Peyer's patch (tissue), 4 donors: ENCODE data around the gene SERPINB13.
"Not testable (repeated sequence)": the region's sequence is repeated elsewhere in the genome, so short reads cannot be mapped to it uniquely, and the experiment has no call there.

Experiments
- POLR2A ChIP-seq, 2 donors: fragments of 450-650 bp; IDR thresholded peaks; one replicate each; pipeline ENCODE4 v1.5.1; 2017; ENCODE audit warnings: antibody characterized with exemption in 2 of 2, mild to moderate bottlenecking in 2 of 2, moderate library complexity in 2 of 2
- TF ChIP-seq, protein P1 (sequence below), 6 experiments: fragments of 450-650 bp in 4 of 6; fragments of 200-600 bp in 2 of 6; sonication (generic) in 1 of 6; IDR thresholded peaks; one replicate each; pipeline ENCODE4 v1.5.1; 2017 to 2019; ENCODE audit warnings: antibody characterized with exemption in 6 of 6, mild to moderate bottlenecking in 3 of 6, moderate library complexity in 1 of 6

- TF ChIP-seq, protein P1, sequence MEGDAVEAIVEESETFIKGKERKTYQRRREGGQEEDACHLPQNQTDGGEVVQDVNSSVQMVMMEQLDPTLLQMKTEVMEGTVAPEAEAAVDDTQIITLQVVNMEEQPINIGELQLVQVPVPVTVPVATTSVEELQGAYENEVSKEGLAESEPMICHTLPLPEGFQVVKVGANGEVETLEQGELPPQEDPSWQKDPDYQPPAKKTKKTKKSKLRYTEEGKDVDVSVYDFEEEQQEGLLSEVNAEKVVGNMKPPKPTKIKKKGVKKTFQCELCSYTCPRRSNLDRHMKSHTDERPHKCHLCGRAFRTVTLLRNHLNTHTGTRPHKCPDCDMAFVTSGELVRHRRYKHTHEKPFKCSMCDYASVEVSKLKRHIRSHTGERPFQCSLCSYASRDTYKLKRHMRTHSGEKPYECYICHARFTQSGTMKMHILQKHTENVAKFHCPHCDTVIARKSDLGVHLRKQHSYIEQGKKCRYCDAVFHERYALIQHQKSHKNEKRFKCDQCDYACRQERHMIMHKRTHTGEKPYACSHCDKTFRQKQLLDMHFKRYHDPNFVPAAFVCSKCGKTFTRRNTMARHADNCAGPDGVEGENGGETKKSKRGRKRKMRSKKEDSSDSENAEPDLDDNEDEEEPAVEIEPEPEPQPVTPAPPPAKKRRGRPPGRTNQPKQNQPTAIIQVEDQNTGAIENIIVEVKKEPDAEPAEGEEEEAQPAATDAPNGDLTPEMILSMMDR (IDR thresholded peaks at IDR 0.05), result not testable (repeated sequence)
- TF ChIP-seq POLR2A (IDR thresholded peaks at IDR 0.05), result not testable (repeated sequence)
Observed at GRCh38 chr18:63642668-63643356, 55.7 kb downstream of the SERPINB13 start.
